Measurements from ENCODE around the gene CDYL.

DNA sequence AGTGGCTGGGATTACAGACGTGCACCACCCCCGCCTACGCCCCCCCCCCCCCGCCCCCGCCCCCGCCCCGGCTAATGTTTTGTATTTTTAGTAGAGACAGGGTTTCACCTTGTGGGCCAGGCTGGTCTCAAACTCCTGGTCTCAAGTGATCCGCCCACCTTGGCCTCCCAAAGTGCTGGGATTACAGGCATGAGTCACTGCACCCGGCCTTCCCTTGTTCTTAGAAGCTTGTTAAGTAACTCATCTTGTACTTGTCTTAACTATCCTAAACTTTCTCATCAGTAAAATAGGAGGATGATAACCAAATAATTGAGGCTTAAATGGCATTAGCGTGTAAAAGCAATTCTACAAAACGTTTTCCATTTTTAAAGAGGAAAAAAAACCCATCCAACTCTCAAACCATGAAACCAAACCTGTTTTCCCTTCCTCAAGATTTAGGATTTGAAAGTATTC, 4.2 kb downstream of the CDYL start:
- TF ChIP-seq, protein P1, sequence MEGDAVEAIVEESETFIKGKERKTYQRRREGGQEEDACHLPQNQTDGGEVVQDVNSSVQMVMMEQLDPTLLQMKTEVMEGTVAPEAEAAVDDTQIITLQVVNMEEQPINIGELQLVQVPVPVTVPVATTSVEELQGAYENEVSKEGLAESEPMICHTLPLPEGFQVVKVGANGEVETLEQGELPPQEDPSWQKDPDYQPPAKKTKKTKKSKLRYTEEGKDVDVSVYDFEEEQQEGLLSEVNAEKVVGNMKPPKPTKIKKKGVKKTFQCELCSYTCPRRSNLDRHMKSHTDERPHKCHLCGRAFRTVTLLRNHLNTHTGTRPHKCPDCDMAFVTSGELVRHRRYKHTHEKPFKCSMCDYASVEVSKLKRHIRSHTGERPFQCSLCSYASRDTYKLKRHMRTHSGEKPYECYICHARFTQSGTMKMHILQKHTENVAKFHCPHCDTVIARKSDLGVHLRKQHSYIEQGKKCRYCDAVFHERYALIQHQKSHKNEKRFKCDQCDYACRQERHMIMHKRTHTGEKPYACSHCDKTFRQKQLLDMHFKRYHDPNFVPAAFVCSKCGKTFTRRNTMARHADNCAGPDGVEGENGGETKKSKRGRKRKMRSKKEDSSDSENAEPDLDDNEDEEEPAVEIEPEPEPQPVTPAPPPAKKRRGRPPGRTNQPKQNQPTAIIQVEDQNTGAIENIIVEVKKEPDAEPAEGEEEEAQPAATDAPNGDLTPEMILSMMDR (conservative IDR thresholded peaks at IDR 0.05), result no peak
- TF ChIP-seq EZH2 (IDR thresholded peaks at IDR 0.05; ENCODE audit: low read depth), result no peak

All from PC-9 (cell line).